ENCODE results near the gene RAX2.
"Not testable (repeated sequence)": the region's sequence is repeated elsewhere in the genome, so short reads cannot be mapped to it uniquely, and the experiment has no call there.

RAX2 gene

DNA sequence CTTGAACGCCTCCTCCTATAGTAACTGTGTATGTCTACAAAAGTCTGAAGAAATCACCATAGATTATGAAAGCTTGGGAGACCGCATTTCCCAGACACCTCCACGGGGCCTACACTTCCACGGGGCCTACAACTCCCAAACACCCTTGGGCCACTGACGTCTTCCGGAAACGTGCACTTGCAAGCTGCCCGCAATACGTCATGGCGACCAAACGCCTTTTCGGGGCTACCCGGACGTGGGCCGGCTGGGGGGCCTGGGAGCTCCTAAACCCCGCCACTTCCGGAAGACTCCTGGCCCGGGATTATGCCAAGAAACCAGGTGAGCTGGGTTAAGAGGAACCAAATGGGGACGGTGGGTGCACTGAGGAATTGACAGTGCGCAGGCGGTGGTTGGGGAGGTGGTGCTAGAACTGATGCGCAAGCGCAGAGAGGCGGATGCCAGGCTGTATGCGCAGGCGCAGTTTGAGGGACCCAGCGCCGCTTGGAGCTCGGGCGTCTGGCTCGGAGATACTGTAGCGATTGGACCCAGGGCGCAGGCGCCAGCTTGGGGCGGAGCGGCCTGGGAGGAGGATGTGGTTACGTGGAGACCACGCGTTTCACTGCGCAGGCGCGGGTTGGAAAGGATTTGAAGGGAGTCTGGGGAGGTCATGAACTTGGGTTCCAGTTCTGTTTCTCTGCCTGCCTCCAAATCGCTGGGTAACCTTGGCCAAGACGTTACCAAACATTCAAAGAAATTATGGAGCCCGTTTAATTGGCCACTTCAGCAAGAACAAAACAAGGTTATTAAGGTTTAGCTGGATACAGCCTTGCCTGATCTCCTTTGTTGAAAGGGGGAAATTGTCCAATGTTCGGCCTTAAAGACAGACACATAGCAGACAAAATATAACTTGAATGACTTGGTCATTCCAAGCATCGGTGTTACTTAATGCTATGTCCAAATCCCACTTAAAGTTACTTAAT lies 9.2 kb downstream of the RAX2 start, which contains the start of gene MRPL54:
Gene MRPL54 (plus strand): TSS at position 182 of the 959 bp plus-strand sequence. CDS start 19 bp downstream, at position 201.
- Histone ChIP-seq H3K4me3 (peak within 1 kb of the TSS; percentile 85), H3K36me3 (peaks cover 54% of the 10 kb centered on the region), H3K9ac (peak within 1 kb of the TSS; percentile 96), H3K4me1 (peaks cover 41% of the 10 kb centered on the region), H3K4me2 (peak within 1 kb of the TSS; percentile 93), H4K20me1 (no peaks in the 10 kb centered on the region), H3K9me3 (no peaks in the 10 kb centered on the region), H3K27me3 (no peaks in the 10 kb centered on the region), H3K27ac (peak within 1 kb of the TSS; percentile 98)
- peak; percentile 57; the same call in 1 of the 2 replicates for TF ChIP-seq Cebpa-rat (IDR thresholded peaks at IDR 0.05)

- no peak for TF ChIP-seq Cebpa-rat (IDR thresholded peaks at IDR 0.05)
- Histone ChIP-seq H3K36me3 (peaks cover 54% of the 10 kb centered on the region), H3K4me3 (peak overlapping the region; percentile 85), H3K4me1 (peaks cover 41% of the 10 kb centered on the region), H4K20me1 (no peaks in the 10 kb centered on the region), H3K27ac (peak overlapping the region; percentile 98; the same call in 1 of the 2 replicates), H3K27me3 (no peaks in the 10 kb centered on the region), H3K9me3 (no peaks in the 10 kb centered on the region), H3K4me2 (peak overlapping the region; percentile 93), H3K9ac (peak overlapping the region; percentile 90; the same call in 1 of the 2 replicates)
Measured at GRCh38 chr19:3762130-3762473, 9.9 kb downstream of the RAX2 start.

DNA sequence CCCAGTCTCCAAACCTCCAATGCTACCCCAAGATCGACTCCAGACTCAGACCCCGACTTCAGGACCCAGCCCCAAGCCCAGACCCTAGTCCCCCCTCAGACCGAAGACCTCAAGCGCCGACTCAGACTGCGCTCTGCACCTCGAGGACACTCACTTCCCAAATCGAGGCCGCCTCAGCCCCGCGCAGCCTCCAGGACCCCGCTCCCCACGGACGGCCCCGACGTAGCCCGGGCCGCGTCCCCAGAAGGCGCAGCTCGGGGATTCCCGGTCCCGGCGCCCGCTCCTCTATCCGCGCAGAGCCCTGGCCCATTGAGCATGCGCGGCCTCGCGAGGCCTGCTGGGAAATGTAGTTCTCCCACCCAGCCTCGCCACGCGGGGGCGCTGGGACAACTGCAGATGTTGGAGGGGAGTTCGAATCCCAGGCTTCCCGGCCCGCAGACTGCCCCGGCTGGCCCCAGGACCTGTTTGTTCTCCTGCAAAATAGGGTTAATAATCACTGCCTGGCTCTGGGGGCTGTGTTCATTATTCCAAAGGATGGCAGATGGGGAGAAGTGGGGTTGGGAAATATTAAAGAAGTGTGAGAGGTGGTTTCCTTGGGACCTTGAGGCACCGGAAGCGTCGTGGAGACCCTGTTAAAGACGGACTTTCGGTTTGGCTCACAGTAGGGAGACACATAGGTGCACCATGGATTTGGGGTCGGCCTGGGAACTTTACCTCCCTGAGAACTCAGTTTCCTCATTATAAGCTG lies 10.5 kb downstream of the RAX2 start, which contains the start of gene APBA3:
Gene APBA3 (minus strand): TSS at position 311 of the 748 bp plus-strand sequence. CDS start 1,428 bp downstream, outside the sequence.
- Histone ChIP-seq H3K9ac (peak within 1 kb of the TSS; percentile 96), H3K4me2 (peak within 1 kb of the TSS; percentile 93), H3K27me3 (no peaks in the 10 kb centered on the region), H3K4me3 (peak within 1 kb of the TSS; percentile 85), H3K27ac (peak within 1 kb of the TSS; percentile 98), H3K9me3 (no peaks in the 10 kb centered on the region), H3K36me3 (peaks cover 50% of the 10 kb centered on the region), H3K4me1 (peaks cover 43% of the 10 kb centered on the region), H4K20me1 (no peaks in the 10 kb centered on the region)
- TF ChIP-seq Cebpa-rat (IDR thresholded peaks at IDR 0.05): no peak

- TF ChIP-seq Cebpa-rat (IDR thresholded peaks at IDR 0.05): no peak
- Histone ChIP-seq H3K27me3 (no peaks in the 10 kb centered on the region), H3K4me2 (peak overlapping the region; percentile 93), H3K27ac (peak overlapping the region; percentile 85), H4K20me1 (no peaks in the 10 kb centered on the region), H3K4me3 (peak overlapping the region; percentile 85), H3K4me1 (peaks cover 48% of the 10 kb centered on the region), H3K9me3 (no peaks in the 10 kb centered on the region), H3K9ac (peak overlapping the region; percentile 90), H3K36me3 (peaks cover 44% of the 10 kb centered on the region)
Measured at GRCh38 chr19:3760871-3761361, 11.1 kb downstream of the RAX2 start.

DNA sequence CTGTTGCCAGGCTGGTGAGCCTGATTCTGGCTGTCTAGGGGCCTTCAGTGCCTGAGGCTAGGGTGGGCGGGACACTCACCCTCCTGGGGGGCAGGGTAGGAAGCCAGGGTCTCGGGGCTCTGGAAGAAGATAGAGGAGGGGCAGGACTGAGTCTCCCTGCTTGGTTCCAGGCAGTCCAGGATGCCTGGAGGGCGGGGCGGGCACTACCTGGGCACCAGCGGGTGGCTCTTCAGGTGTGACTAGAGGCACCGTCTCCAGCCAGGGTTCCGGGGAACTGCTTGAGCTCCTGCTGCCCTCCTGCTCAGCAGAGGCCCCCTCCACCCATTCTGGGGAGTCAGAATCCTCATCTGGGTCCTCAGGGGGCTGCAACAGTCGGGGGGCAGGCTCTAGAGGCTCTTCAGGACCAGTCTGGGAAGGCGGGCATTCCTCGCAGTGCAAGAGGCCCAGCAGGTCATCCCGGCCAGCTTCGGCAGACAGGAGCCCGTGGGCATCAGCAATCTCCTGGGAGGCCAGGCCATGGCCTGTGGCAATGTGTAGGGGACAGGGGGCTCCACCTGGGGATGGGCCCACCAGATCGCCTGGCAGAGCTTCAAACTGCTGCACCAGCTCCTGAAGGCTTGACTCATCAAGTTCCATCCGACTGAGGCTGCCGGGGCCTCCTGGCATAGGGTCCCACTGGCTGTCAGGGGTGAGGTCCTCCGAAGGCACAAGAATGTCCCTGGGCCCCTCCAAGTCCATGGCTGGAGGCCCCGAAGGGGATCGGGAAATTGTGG lies 12.4 kb downstream of the RAX2 start:
- 0 out of 2 replicates have a peak overlapping the region, but pooled peaks have one; percentile 4 for H3K27ac ChIP-seq
- peak overlapping the region; percentile 90; the same call in 1 of the 2 replicates for H3K9ac ChIP-seq

GRCh38 chr19:3758297-3758696 lies 13.7 kb downstream of the RAX2 start:
- not testable (repeated sequence) for H3K4me2 ChIP-seq, H3K27me3 ChIP-seq, H3K9ac ChIP-seq, H3K4me3 ChIP-seq, H3K9me3 ChIP-seq, H4K20me1 ChIP-seq, H3K27ac ChIP-seq
- Histone ChIP-seq H3K36me3 (peaks cover 39% of the 10 kb centered on the region), H3K4me1 (peaks cover 69% of the 10 kb centered on the region)

More for the DNA sequence above, 12.4 kb downstream of the RAX2 start:
- Histone ChIP-seq H4K20me1 (no peaks in the 10 kb centered on the region), H3K4me1 (peaks cover 60% of the 10 kb centered on the region), H3K36me3 (peaks cover 33% of the 10 kb centered on the region), H3K9me3 (no peaks in the 10 kb centered on the region), H3K4me2 (peak overlapping the region; percentile 93), H3K4me3 (no peak overlapping the region), H3K27me3 (no peaks in the 10 kb centered on the region)
- TF ChIP-seq Cebpa-rat (IDR thresholded peaks at IDR 0.05): no peak

DNA sequence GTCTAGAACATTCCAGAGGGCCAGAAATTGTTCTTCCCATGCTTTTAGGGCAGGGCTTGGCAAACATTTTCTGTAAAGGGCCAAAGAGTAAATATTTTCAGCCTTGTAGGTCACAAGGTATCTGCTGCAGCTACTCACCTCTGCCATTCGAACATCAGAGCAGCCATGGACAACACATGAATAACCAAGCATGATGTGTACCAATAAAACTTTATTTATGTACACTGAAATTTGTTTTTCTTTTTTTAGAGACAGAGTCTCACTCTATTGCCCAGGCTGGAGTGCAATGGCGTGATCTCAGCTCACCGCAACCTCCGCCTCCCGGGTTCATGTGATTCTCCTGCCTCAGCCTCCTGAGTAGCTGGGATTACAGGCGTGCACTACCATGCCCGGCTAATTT lies 14.3 kb downstream of the RAX2 start:
- not testable (repeated sequence) for H3K9me3 ChIP-seq, H3K27me3 ChIP-seq, H3K4me2 ChIP-seq, H3K4me3 ChIP-seq, H3K27ac ChIP-seq, H3K9ac ChIP-seq, H4K20me1 ChIP-seq
- Histone ChIP-seq H3K4me1 (peaks cover 66% of the 10 kb centered on the region), H3K36me3 (peaks cover 45% of the 10 kb centered on the region)

DNA sequence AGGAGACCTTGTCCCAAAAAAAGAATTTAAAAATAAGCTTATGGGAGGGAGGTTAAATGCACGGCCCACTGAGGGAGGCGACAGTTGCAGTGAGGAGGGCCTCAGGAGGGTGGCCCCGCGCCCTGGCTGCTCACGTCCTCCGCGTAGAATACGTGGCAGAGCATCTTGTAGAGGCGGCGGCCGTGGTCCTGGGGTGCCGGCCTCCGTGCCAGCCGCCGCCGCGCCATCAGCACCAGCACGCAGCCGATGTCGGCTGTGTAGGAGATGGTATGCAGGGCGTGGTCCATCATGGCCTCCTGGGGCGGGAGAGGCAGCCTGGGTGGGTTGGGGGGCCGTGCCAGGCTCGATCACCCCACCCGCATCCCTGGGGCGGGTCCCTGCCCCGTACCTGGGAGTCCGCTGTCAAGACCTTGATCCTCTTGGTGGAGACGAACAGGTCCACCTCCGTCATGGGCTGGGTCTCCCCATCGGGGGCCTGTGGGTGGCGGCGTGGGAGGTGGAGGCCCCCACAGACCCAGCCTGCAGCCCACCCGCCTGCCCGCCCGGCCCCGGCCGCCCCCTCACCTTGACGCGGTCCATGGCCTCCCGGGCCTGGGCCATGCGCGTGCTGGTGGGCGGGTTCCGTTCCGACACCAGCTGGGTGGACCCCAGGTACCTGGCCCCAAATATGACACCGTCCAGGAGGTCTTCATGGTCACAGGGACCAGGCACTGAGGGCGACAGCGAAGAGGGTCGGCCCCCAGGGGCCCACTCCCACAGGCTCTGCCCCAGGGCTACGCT lies 18.2 kb downstream of the RAX2 start:
- H3K36me3 ChIP-seq: peaks cover 64% of the 10 kb centered on the region
- no peaks in the 10 kb centered on the region for H3K27me3 ChIP-seq
- peak overlapping the region; percentile 69 for H3K27ac ChIP-seq
- no peaks in the 10 kb centered on the region for H3K9me3 ChIP-seq
- no peaks in the 10 kb centered on the region for H4K20me1 ChIP-seq
- TF ChIP-seq Cebpa-rat (IDR thresholded peaks at IDR 0.05): no peak
- H3K4me2 ChIP-seq: peak overlapping the region; percentile 78
- no peak overlapping the region for H3K4me3 ChIP-seq
- no peak overlapping the region for H3K9ac ChIP-seq
- peaks cover 35% of the 10 kb centered on the region for H3K4me1 ChIP-seq
